K562 (cell line): Measurements from ENCODE around the gene TOMT. TPM values are rescaled to one million over a fixed set of nuclear protein-coding genes. Genes with fewer than 3 reads are reported as not detected.

Experiments
- CBX8 ChIP-seq: fragments of 200-600 bp; sonication (generic); IDR thresholded peaks from 2 replicates; pipeline ENCODE4 v1.6.1; 2012; ENCODE audit warnings: borderline replicate concordance, mixed run types, low read depth, mild to moderate bottlenecking, moderate library complexity, mixed read lengths, low read length, control low read depth, inconsistent platforms; ENCODE audit not compliant: poor library complexity, severe bottlenecking; ENCODE audit errors: extremely low read depth
- DMBX1 ChIP-seq: fragments of 250-450 bp; sonication (Bioruptor Pico); IDR thresholded peaks from 2 replicates; pipeline ENCODE4 v1.8.0; 2022; ENCODE audit warnings: inconsistent platforms, mild to moderate bottlenecking, moderate library complexity, borderline replicate concordance
- FOXP1 ChIP-seq: sonication (generic); formaldehyde crosslinking; IDR thresholded peaks from 2 replicates; pipeline ENCODE4 v1.8.0; 2022; ENCODE audit warnings: mild to moderate bottlenecking, missing genetic modification reagents
- HDAC8 ChIP-seq: fragments of 450-650 bp; IDR thresholded peaks from 2 replicates; pipeline ENCODE4 v1.6.1; 2016; ENCODE audit warnings: mild to moderate bottlenecking, missing genetic modification characterization, moderate library complexity, missing compliant biosample characterization
- NR2C2 ChIP-seq, 2 experiments: fragments of 200-800 bp in 1 of 2; sonication (Bioruptor generic) in 1 of 2; sonication (generic) in 1 of 2; formaldehyde crosslinking in 1 of 2; IDR thresholded peaks; 2 replicates each; pipeline versions ENCODE4 v1.6.1 to v1.8.0; 2016 to 2022; ENCODE audit warnings: mild to moderate bottlenecking in 1 of 2, missing compliant biosample characterization in 1 of 2, missing genetic modification characterization in 1 of 2, missing genetic modification reagents in 1 of 2
- SAFB2 ChIP-seq: fragments of 200-400 bp; formaldehyde crosslinking; IDR thresholded peaks from 2 replicates; pipeline ENCODE4 v1.6.1; 2018; ENCODE audit warnings: borderline replicate concordance, low read length, low read depth, moderate library complexity; ENCODE audit not compliant: severe bottlenecking
- SUPT5H ChIP-seq: fragments of 450-650 bp; IDR thresholded peaks from 2 replicates; pipeline ENCODE4 v1.6.1; 2016
- ZKSCAN8 ChIP-seq: fragments of 200-800 bp; sonication (Bioruptor generic); IDR thresholded peaks from 2 replicates; pipeline ENCODE4 v1.6.1; 2016; ENCODE audit warnings: missing genetic modification characterization, missing compliant biosample characterization
- ZNF165 ChIP-seq: fragments of 250-450 bp; sonication (Bioruptor Pico); IDR thresholded peaks from 2 replicates; pipeline ENCODE4 v1.4.0; 2020; ENCODE audit warnings: borderline replicate concordance
- ZNF232 ChIP-seq: sonication (generic); formaldehyde crosslinking; IDR thresholded peaks from 2 replicates; pipeline ENCODE4 v1.8.0; 2022; ENCODE audit warnings: mild to moderate bottlenecking, missing genetic modification reagents
- ZNF347 ChIP-seq: fragments of 450-650 bp; formaldehyde crosslinking; IDR thresholded peaks from 2 replicates; pipeline ENCODE4 v1.4.0; 2020; ENCODE audit warnings: low read depth, mild to moderate bottlenecking, moderate library complexity
- ZNF431 ChIP-seq: sonication (generic); formaldehyde crosslinking; IDR thresholded peaks from 2 replicates; pipeline ENCODE4 v1.8.0; 2022; ENCODE audit warnings: mild to moderate bottlenecking, missing genetic modification reagents
- ZNF584 ChIP-seq: fragments of 200-800 bp; sonication (Bioruptor generic); IDR thresholded peaks from 2 replicates; pipeline ENCODE4 v1.6.1; 2016; ENCODE audit warnings: low read depth, mild to moderate bottlenecking, missing genetic modification characterization, missing compliant biosample characterization
- ZNF589 ChIP-seq: fragments of 200-800 bp; sonication (Bioruptor generic); IDR thresholded peaks from 2 replicates; pipeline ENCODE4 v1.6.1; 2016; ENCODE audit warnings: low read depth, missing genetic modification characterization, missing compliant biosample characterization
- ZNF766 ChIP-seq: fragments of 200-800 bp; sonication (Bioruptor generic); conservative IDR thresholded peaks from 2 replicates; pipeline ENCODE4 v1.6.1; 2016; ENCODE audit warnings: missing genetic modification characterization, missing compliant biosample characterization
- polyA plus RNA-seq, 8 experiments: library from polyadenylated mRNA; depleted of rRNA in 4 of 8; stranded (reverse) in 5 of 8; unstranded in 3 of 8; fragments of >200 nt; fragmentation: Nextera tagmentation in 2 of 8; fragmentation: Illumina TruSeq in 1 of 8; extraction: Ambion mirVana in 2 of 8; extraction: Trizol in 1 of 8; gene quantifications; 2 replicates each; pipeline versions ENCODE4 v1.2.1 to v1.2.3, GENCODE V29; 2011 to 2014; ENCODE audit warnings: inconsistent platforms in 1 of 8, missing spikeins in 1 of 8
- total RNA-seq, 7 experiments: library from RNA; depleted of rRNA in 6 of 7; stranded (reverse); fragments of >200 nt in 6 of 7; fragmentation: Illumina TruSeq in 2 of 7; extraction: Trizol in 2 of 7; gene quantifications; 2 replicates each; pipeline versions ENCODE4 v1.2.1 to v1.2.3, GENCODE V29; 2011 to 2021; ENCODE audit warnings: low replicate concordance in 1 of 7
- TF ChIP-seq, protein P1 (sequence below): sonication (generic); formaldehyde crosslinking; IDR thresholded peaks from 2 replicates; pipeline ENCODE4 v1.8.1; 2022; ENCODE audit warnings: missing genetic modification reagents
- TF ChIP-seq, protein P2 (sequence below): fragments of 250-450 bp; sonication (Bioruptor Pico); IDR thresholded peaks from 2 replicates; pipeline ENCODE4 v1.9.0; 2021; ENCODE audit warnings: mild to moderate bottlenecking
- TF ChIP-seq, protein P3 (sequence below): fragments of 250-450 bp; sonication (Bioruptor Pico); IDR thresholded peaks from 2 replicates; pipeline ENCODE4 v1.4.0; 2020; ENCODE audit warnings: mild to moderate bottlenecking, moderate library complexity, borderline replicate concordance
- TF ChIP-seq, protein P4 (sequence below), 2 experiments: IDR thresholded peaks; 2 replicates each; pipeline ENCODE4 v1.6.1; 2012; ENCODE audit warnings: improper control_type of control experiment in 2 of 2, low read depth in 2 of 2, low read length in 2 of 2, borderline replicate concordance in 1 of 2

TOMT gene
- total and polyA plus RNA-seq, 9 of the 15 experiments (the other 6 are each of a cell fraction or from before 2014, with no cell fraction given) = not detected

DNA sequence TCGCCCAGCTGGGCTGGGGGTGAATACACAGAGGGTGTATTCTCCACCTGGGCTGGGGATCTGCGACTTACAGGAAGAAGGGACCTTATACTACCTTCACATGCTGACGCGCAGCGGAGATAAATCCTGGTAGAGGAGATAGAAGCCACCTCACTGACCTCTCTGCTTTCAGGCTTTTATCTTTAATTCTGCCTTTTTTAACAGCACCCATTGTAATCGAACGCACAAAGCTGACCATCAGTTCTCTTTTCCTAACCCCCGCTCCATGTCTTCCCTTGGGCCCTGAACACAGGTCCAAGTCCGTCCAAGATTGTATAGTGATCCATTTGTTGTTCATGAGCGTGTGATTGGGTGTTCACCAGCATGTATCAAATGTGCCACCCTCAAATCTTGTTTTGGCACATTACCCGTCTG, 2.0 kb upstream of the TOMT start (continued):
- TF ChIP-seq ZNF431 (CRISPR knock-in tag) (no peak), SUPT5H (no peak), HDAC8 (tag) (peak; percentile 65; the same call in 1 of the 2 replicates), ZNF766 (CRISPR knock-in tag) (peak; percentile 50; the same call in 1 of the 2 replicates), ZKSCAN8 (CRISPR knock-in tag) (peak; percentile 57; the same call in 1 of the 2 replicates), ZNF232 (CRISPR knock-in tag) (no peak), NR2C2 (CRISPR knock-in tag; IDR thresholded peaks at IDR 0.05) (no peak), NR2C2 (tag; IDR thresholded peaks at IDR 0.05) (no peak), DMBX1 (0 out of 2 replicates have a peak, but pooled peaks have one; percentile 2), CBX8 (no peak), ZNF589 (CRISPR knock-in tag) (no peak), ZNF584 (CRISPR knock-in tag) (peak; percentile 32; the same call in 1 of the 2 replicates), SAFB2 (no peak), ZNF165 (CRISPR knock-in tag) (no peak), ZNF347 (no peak), FOXP1 (CRISPR knock-in tag) (0 out of 2 replicates have a peak, but pooled peaks have one; percentile 6)
- TF ChIP-seq, protein P1, sequence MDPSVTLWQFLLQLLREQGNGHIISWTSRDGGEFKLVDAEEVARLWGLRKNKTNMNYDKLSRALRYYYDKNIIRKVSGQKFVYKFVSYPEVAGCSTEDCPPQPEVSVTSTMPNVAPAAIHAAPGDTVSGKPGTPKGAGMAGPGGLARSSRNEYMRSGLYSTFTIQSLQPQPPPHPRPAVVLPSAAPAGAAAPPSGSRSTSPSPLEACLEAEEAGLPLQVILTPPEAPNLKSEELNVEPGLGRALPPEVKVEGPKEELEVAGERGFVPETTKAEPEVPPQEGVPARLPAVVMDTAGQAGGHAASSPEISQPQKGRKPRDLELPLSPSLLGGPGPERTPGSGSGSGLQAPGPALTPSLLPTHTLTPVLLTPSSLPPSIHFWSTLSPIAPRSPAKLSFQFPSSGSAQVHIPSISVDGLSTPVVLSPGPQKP (CRISPR knock-in tag) = no peak
- TF ChIP-seq, protein P2, sequence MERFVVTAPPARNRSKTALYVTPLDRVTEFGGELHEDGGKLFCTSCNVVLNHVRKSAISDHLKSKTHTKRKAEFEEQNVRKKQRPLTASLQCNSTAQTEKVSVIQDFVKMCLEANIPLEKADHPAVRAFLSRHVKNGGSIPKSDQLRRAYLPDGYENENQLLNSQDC = no peak
- TF ChIP-seq, protein P3, sequence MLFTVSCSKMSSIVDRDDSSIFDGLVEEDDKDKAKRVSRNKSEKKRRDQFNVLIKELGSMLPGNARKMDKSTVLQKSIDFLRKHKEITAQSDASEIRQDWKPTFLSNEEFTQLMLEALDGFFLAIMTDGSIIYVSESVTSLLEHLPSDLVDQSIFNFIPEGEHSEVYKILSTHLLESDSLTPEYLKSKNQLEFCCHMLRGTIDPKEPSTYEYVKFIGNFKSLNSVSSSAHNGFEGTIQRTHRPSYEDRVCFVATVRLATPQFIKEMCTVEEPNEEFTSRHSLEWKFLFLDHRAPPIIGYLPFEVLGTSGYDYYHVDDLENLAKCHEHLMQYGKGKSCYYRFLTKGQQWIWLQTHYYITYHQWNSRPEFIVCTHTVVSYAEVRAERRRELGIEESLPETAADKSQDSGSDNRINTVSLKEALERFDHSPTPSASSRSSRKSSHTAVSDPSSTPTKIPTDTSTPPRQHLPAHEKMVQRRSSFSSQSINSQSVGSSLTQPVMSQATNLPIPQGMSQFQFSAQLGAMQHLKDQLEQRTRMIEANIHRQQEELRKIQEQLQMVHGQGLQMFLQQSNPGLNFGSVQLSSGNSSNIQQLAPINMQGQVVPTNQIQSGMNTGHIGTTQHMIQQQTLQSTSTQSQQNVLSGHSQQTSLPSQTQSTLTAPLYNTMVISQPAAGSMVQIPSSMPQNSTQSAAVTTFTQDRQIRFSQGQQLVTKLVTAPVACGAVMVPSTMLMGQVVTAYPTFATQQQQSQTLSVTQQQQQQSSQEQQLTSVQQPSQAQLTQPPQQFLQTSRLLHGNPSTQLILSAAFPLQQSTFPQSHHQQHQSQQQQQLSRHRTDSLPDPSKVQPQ = no peak
- TF ChIP-seq, protein P4, sequence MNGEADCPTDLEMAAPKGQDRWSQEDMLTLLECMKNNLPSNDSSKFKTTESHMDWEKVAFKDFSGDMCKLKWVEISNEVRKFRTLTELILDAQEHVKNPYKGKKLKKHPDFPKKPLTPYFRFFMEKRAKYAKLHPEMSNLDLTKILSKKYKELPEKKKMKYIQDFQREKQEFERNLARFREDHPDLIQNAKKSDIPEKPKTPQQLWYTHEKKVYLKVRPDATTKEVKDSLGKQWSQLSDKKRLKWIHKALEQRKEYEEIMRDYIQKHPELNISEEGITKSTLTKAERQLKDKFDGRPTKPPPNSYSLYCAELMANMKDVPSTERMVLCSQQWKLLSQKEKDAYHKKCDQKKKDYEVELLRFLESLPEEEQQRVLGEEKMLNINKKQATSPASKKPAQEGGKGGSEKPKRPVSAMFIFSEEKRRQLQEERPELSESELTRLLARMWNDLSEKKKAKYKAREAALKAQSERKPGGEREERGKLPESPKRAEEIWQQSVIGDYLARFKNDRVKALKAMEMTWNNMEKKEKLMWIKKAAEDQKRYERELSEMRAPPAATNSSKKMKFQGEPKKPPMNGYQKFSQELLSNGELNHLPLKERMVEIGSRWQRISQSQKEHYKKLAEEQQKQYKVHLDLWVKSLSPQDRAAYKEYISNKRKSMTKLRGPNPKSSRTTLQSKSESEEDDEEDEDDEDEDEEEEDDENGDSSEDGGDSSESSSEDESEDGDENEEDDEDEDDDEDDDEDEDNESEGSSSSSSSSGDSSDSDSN (IDR thresholded peaks at IDR 0.05; ENCODE audit: borderline replicate concordance in 1 of 2, low read depth in 2 of 2, low read length in 2 of 2) = no peak
